Measurements from ENCODE around the gene OTOS.

OTOS gene

DNA sequence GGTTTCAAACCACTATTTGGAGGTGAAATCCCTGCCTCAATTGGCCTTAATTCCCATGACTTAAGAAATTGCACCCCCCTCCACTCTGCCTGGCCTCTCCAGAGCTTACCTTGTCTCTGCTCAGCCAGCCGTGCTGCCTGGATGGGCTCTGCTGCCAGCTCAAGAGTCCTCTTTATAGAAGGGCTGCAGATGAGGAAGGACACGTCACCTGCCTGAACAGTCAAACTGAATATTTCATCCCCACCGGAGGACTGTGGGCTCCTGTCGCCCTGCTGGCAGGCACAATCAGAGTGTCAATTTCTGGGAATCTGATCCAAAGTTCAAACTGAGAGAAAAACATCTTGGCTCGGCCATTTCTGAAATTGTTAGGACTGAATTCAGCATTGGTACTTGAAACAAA is at the start of gene OTOS:
Gene OTOS (minus strand): TSS at position 148 of the 400 bp plus-strand sequence. CDS start 332 bp downstream, outside the sequence.
- Histone ChIP-seq H3K36me3 (ENCODE audit: control insufficient read depth in 1 of 2, insufficient read depth in 2 of 2, low read length in 2 of 2) (no peaks in the 10 kb centered on the region), H3K9me3 (ENCODE audit: control insufficient read depth in 1 of 2, low read length in 2 of 2) (no peaks in the 10 kb centered on the region), H3K27ac (ENCODE audit: low read length) (no peak within 1 kb of the TSS), H3K4me1 (ENCODE audit: control insufficient read depth in 1 of 2, insufficient read depth in 2 of 2, low read length in 2 of 2) (peaks cover under 1% of the 10 kb centered on the region in 2 donors), H3K27me3 (ENCODE audit: low read depth, low read length) (no peaks in the 10 kb centered on the region), H3K4me3 (ENCODE audit: low read depth in 1 of 2, low read length in 2 of 2) (no peak within 1 kb of the TSS)

DNA sequence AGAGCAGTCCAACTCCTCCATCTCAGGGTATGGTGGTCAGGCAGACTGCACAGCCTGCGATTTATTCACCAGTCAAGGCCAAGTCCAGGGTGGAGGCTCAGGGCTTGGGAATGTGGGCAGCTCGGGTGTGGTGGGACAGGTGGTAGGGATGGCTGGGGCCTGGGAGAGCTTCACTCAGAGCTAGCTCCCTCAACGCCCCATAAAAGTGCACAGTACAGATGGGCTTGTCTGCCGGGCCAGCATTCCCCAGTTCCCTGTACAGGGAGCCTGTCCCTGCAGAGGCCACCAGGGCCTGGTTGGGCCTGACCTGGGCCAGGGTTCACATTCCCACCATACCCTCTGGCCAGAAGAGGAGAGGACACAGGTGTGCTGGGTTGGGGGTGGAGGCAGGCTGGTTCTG is 49.2 kb upstream of the OTOS start:
- no peak overlapping the region for H3K27ac ChIP-seq (ENCODE audit: low read length)

DNA sequence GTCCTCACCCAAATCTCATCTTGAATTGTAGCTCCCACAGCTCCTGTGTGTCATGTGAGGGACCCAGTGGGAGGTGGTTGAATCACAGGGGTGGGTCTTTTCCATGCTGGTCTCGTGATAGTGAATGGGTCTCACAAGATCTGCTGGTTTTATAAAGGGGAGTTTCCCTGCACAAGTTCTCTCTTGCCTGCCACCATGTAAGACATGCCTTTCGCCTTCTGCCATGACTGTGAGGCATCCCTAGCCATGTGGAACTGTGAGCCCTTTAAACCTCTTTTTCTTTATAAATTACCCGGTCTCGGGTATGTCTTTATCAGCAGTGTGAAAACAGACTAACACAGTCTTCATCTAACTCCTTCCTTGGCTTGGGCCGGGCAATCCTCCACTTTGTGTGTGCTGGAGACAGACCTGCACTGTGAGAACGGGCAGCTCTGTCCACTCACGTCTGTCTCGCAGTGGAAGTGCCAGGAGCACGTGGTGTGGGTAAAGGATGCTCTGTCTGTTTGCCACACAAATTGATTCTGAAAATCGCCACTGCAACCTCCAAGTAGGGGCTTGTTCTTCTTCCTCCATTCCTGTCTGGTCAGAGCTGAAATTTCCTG is 47.6 kb upstream of the OTOS start:
- Histone ChIP-seq H3K27ac (ENCODE audit: low read length) (no peak overlapping the region), H3K4me3 (ENCODE audit: low read depth in 1 of 2, low read length in 2 of 2) (no peak overlapping the region), H3K9me3 (ENCODE audit: control insufficient read depth in 1 of 2, low read length in 2 of 2) (no peaks in the 10 kb centered on the region), H3K27me3 (ENCODE audit: low read depth, low read length) (no peaks in the 10 kb centered on the region), H3K36me3 (ENCODE audit: control insufficient read depth in 1 of 2, insufficient read depth in 2 of 2, low read length in 2 of 2) (no peaks in the 10 kb centered on the region), H3K4me1 (ENCODE audit: control insufficient read depth in 1 of 2, insufficient read depth in 2 of 2, low read length in 2 of 2) (no peaks in the 10 kb centered on the region)

More for the DNA sequence above, 49.2 kb upstream of the OTOS start:
- Histone ChIP-seq H3K9me3 (ENCODE audit: control insufficient read depth in 1 of 2, low read length in 2 of 2) (no peaks in the 10 kb centered on the region), H3K4me3 (ENCODE audit: low read depth in 1 of 2, low read length in 2 of 2) (no peak overlapping the region), H3K36me3 (ENCODE audit: control insufficient read depth in 1 of 2, insufficient read depth in 2 of 2, low read length in 2 of 2) (no peaks in the 10 kb centered on the region), H3K27me3 (ENCODE audit: low read depth, low read length) (no peaks in the 10 kb centered on the region), H3K4me1 (ENCODE audit: control insufficient read depth in 1 of 2, insufficient read depth in 2 of 2, low read length in 2 of 2) (no peaks in the 10 kb centered on the region)

DNA sequence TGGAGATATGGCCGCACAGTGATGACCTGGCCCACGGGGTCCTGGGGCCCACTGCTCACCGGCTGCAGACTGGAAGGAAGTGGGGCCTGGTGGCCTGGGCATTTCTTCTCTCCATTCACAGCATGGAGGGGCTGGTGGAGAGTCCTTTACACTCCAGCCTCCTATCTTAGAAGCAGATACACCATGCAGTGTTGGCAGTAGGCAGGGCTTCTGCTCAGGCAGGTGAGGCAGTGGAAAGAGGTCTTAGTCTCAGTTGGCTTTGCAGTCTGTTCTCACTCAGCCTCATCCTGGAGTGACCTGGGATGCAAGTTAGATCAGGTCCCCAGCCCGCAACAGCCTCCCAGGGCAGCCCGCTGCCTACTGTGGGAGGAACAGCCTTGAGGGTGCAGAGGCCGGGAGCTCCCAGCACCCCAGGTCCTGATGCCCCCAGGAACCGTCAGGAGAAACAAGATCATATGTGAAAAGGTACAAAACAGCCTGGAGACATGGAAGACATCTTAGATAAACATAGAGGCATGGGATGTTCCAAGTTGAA is 45.8 kb upstream of the OTOS start:
- no peaks in the 10 kb centered on the region for H3K27me3 ChIP-seq (ENCODE audit: low read depth, low read length)
- no peak overlapping the region for H3K27ac ChIP-seq (ENCODE audit: low read length)
- no peak overlapping the region for H3K4me3 ChIP-seq (ENCODE audit: low read depth in 1 of 2, low read length in 2 of 2)
- H3K36me3 ChIP-seq (ENCODE audit: control insufficient read depth in 1 of 2, insufficient read depth in 2 of 2, low read length in 2 of 2), result no peaks in the 10 kb centered on the region
- no peaks in the 10 kb centered on the region for H3K9me3 ChIP-seq (ENCODE audit: control insufficient read depth in 1 of 2, low read length in 2 of 2)
- H3K4me1 ChIP-seq (ENCODE audit: control insufficient read depth in 1 of 2, insufficient read depth in 2 of 2, low read length in 2 of 2), result no peaks in the 10 kb centered on the region

DNA sequence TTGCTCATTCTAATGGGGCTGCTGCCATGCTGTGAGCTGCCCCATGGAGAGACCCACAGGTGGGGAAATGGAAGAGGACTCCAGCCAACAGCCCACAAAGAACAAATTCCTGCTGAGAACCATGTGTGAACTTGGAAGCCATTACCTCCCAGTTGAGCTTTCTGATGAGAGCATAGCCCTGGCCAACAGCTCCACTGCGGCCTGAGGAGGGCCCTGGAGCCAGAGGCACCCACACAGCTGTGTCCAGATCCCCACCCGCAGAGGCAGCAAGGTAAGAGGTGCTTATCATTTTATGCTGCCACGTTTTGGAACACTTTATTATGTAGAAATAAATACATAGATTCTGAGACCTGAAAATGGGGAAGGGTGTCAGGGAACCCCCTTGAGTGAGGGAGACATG is 44.2 kb upstream of the OTOS start:
- Histone ChIP-seq H3K4me3 (ENCODE audit: low read depth in 1 of 2, low read length in 2 of 2) (no peak overlapping the region), H3K27me3 (ENCODE audit: low read depth, low read length) (no peaks in the 10 kb centered on the region), H3K27ac (ENCODE audit: low read length) (no peak overlapping the region), H3K36me3 (ENCODE audit: control insufficient read depth in 1 of 2, insufficient read depth in 2 of 2, low read length in 2 of 2) (no peaks in the 10 kb centered on the region), H3K9me3 (ENCODE audit: control insufficient read depth in 1 of 2, low read length in 2 of 2) (no peaks in the 10 kb centered on the region), H3K4me1 (ENCODE audit: control insufficient read depth in 1 of 2, insufficient read depth in 2 of 2, low read length in 2 of 2) (no peaks in the 10 kb centered on the region)

DNA sequence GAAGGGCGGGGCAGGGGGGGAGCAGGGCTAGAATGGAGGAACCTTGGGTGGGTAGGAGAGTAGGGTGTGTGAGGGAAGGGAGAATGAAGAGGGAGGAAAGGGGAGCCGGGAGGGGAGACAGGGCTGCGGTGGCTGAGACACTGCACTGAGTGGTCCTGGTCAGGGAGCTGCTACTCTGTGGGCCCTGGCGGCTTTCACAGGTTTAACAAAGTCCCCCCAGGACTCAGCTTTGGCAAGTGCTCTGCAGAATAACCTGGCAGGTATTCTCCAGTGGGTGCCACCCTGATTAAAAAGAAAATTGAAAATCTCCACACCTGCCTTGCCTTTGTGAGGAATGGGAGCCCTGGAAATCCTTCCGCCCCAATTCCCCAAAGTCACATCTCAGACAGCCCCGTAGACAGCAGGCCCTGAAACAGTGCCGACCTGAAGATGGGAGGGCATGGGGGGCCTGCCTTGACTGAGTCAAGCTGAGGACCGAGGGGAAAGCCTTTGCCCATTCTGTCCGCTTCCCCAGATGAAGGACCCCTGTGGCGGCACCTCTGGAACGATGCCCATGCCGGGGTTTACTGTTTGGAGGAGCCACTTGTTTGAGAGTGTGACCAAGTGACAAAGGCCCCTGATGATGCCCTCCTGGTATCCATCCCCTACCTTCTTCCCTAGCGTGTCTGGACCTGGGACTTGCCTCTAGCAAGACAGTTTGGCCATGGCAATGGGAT is 43.6 kb upstream of the OTOS start:
- Histone ChIP-seq H3K4me3 (ENCODE audit: low read depth in 1 of 2, low read length in 2 of 2) (no peak overlapping the region), H3K4me1 (ENCODE audit: control insufficient read depth in 1 of 2, insufficient read depth in 2 of 2, low read length in 2 of 2) (no peaks in the 10 kb centered on the region), H3K27ac (ENCODE audit: low read length) (no peak overlapping the region), H3K27me3 (ENCODE audit: low read depth, low read length) (no peaks in the 10 kb centered on the region), H3K36me3 (ENCODE audit: control insufficient read depth in 1 of 2, insufficient read depth in 2 of 2, low read length in 2 of 2) (no peaks in the 10 kb centered on the region), H3K9me3 (ENCODE audit: control insufficient read depth in 1 of 2, low read length in 2 of 2) (no peaks in the 10 kb centered on the region)

DNA sequence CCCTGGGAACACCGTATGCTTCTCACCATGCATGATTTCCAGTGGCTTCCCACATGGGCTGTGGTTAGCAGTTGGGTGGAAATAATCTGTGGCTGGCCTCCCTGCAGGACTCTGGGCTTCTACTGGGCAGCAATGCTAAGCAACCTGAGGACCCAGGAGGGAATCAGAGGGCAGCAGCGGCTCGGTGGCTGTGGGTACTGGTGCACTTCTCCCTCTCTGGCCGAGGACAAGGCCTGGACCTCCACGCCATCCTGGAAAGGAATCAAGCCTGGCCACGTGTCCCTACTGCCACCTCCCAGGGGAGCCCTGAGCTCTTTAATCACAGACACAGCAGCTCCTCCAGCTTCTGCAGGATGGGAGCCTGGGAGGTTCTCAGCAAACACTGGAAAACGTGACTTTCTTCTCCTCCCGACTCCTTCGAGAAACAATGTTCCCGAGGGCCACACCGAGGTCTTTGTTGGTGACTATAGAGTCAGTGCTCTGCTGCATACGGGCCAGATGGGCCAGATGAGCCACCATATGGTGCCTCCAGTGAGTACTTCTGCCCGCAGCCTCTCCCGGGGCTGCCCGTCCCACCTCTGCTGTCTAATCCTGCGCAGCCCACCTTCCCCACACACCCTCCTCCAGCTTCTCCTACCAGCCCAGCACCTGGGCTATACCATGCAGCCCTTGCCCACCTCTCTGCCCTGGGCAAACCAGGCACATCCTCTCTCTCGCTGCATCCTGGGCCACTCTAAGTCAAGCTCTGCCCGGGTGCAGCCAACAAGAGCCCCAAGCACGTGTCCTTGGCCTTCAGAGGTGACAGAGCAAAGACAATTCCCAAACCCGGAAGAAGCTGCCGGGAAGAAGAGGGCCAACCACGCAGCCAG is 42.8 kb upstream of the OTOS start:
- Histone ChIP-seq H3K27ac (ENCODE audit: low read length) (no peak overlapping the region), H3K4me3 (ENCODE audit: low read depth in 1 of 2, low read length in 2 of 2) (no peak overlapping the region), H3K36me3 (ENCODE audit: control insufficient read depth in 1 of 2, insufficient read depth in 2 of 2, low read length in 2 of 2) (no peaks in the 10 kb centered on the region), H3K4me1 (ENCODE audit: control insufficient read depth in 1 of 2, insufficient read depth in 2 of 2, low read length in 2 of 2) (no peaks in the 10 kb centered on the region), H3K9me3 (ENCODE audit: control insufficient read depth in 1 of 2, low read length in 2 of 2) (no peaks in the 10 kb centered on the region), H3K27me3 (ENCODE audit: low read depth, low read length) (no peaks in the 10 kb centered on the region)

DNA sequence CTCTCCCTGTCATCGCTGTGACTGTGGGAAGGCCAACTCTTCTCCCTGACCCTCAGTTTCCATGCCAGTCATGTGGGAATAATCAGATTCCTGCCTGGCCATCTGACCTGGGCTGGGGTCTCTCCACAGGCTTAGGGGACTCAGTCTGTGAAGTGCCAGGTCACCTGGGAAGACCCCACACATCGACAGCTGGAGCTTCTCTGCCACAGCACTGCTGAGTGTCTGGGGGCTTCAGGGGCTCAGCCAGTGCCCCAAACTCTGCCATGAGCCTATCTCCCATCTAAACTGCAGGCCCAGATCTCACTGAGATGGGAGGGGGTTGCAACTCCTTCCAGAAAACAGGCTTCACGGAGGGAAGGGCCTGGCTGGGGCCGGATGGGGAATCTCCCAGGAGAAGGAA is 42.0 kb upstream of the OTOS start:
- H3K4me1 ChIP-seq (ENCODE audit: control insufficient read depth in 1 of 2, insufficient read depth in 2 of 2, low read length in 2 of 2), result no peaks in the 10 kb centered on the region
- H3K36me3 ChIP-seq (ENCODE audit: control insufficient read depth in 1 of 2, insufficient read depth in 2 of 2, low read length in 2 of 2), result no peaks in the 10 kb centered on the region
- H3K27me3 ChIP-seq (ENCODE audit: low read depth, low read length), result no peaks in the 10 kb centered on the region
- H3K4me3 ChIP-seq (ENCODE audit: low read depth in 1 of 2, low read length in 2 of 2), result no peak overlapping the region
- no peaks in the 10 kb centered on the region for H3K9me3 ChIP-seq (ENCODE audit: control insufficient read depth in 1 of 2, low read length in 2 of 2)
- H3K27ac ChIP-seq (ENCODE audit: low read length), result no peak overlapping the region

DNA sequence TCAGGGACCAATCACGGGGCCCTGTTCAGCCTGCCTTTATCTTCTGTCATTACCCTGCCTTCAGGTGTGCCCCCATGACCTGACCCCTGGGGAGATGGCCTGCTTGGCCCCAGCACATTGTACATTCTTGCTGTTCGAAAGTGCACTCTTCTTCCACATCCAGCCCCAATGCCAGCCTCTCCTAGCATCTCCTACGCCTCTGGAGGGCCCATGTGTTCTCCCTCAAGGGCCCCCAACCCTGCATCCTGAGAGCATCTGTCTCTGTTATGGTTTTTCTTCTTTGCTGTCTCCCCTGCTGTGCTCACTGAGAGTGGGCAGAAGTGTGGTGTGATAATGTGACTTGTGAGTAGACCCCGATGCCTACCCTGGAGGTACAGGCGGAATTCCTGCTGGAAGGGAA is 41.5 kb upstream of the OTOS start:
- no peaks in the 10 kb centered on the region for H3K4me1 ChIP-seq (ENCODE audit: control insufficient read depth in 1 of 2, insufficient read depth in 2 of 2, low read length in 2 of 2)
- H3K4me3 ChIP-seq (ENCODE audit: low read depth in 1 of 2, low read length in 2 of 2), result no peak overlapping the region
- H3K9me3 ChIP-seq (ENCODE audit: control insufficient read depth in 1 of 2, low read length in 2 of 2), result no peaks in the 10 kb centered on the region
- H3K36me3 ChIP-seq (ENCODE audit: control insufficient read depth in 1 of 2, insufficient read depth in 2 of 2, low read length in 2 of 2), result no peaks in the 10 kb centered on the region
- no peaks in the 10 kb centered on the region for H3K27me3 ChIP-seq (ENCODE audit: low read depth, low read length)
- no peak overlapping the region for H3K27ac ChIP-seq (ENCODE audit: low read length)

DNA sequence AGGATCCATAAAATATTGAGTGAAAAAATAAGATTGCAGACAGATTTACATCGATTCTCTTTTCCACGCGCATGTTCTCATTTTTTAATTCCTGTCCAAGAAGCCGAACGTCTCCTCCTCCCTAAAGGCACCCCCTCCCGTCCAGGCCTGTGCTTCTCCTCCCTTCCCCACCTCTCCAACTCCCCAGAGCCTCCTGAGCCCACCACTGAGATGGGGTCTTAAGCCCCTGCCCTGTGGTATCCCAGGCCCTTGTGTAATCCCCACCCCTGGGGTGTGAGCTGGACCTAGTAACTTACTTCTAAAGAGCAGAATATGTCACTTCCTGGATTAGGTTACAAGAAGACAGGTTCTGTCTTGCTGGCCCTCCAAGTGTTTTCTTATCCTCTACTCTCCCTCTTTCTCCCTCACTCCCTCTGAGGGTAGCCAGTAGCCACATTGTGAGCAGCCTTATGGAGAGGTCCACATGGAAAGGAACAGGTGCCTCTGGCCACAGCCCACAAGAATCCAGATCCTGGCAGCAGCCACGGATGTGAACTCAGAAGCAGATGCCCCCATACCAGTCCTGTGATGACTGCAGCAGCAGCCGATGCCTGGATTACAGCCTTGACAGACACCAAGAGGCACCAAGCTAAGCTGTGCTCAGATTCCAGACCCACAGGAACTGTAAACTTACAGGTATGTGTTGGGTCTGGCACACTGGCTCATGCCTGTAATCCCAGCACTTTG is 39.6 kb upstream of the OTOS start:
- Histone ChIP-seq H3K27me3 (ENCODE audit: low read depth, low read length) (no peaks in the 10 kb centered on the region), H3K4me3 (ENCODE audit: low read depth in 1 of 2, low read length in 2 of 2) (no peak overlapping the region), H3K4me1 (ENCODE audit: control insufficient read depth in 1 of 2, insufficient read depth in 2 of 2, low read length in 2 of 2) (no peaks in the 10 kb centered on the region), H3K9me3 (ENCODE audit: control insufficient read depth in 1 of 2, low read length in 2 of 2) (no peaks in the 10 kb centered on the region), H3K27ac (ENCODE audit: low read length) (no peak overlapping the region), H3K36me3 (ENCODE audit: control insufficient read depth in 1 of 2, insufficient read depth in 2 of 2, low read length in 2 of 2) (no peaks in the 10 kb centered on the region)

All from muscle layer of duodenum (tissue), 2 donors.